ENCODE measurements around the gene NECTIN2.

The NECTIN2 gene

DNA sequence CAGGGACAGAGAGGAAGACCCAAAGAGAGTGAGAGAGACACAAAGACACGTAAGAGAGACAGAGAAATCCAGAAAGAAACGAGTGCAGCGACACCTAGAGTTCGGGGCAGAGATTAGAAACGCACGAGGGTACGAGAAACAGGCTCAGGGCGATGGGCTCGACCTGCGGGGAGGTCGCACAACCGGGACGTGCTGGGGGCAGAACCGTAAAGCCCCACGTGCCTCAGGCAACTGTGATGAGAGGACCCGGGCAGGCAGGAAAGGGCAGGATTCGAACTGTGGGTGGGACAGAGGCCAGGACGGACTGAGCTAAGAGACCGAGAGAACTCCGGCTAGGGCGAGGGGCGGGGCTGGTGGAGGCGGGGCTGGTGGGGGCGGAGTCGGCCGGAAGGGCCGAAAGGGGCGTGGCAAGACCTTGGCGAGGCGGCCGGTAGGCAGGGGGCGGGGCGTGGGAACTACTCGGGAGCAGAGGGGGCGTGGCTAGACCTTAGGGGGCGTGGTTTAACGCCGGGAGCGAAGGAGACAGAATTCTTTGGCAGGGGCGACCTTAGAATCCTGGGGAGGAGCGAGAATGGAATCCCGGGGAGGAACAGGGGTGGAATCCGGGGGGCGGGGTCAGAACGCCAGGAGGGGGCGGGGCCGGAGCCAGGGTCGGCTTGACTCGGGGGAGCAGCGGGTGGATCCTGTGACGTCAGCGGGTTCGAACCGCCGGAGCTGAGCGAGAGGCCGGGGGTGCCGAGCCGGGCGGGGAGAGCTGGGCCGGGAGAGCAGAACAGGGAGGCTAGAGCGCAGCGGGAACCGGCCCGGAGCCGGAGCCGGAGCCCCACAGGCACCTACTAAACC is at the start of gene NECTIN2:
TSS of gene NECTIN2 (plus strand) at position 686 of the 843 bp plus-strand sequence. CDS start 229 bp downstream, outside the sequence.
- peak; percentile 96 for DNase-seq

DNA sequence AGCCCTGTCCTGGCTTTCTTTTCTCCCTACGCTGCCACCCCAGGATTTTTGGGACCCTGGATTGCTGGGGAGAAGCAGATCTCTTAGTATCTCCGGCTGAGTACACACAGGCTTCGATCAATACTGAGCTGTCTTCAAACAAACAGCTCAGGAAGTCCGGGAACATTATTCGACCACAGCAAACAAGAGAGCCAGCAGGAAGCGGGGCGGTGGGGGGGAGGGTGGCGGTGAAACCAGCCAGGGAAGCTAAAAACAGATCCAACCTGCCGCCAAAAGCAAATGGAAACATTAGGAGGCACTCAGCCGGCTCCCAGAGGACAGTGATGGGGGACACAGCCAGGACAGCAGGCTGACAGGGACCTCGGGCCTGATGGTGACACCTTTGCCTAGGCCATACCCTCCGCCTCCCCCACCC is 49.4 kb upstream of the NECTIN2 start:
- peak; percentile 86 for DNase-seq

GRCh38 chr19:44799627-44800346 is 46.3 kb upstream of the NECTIN2 start:
- DNase-seq: no peak

DNA sequence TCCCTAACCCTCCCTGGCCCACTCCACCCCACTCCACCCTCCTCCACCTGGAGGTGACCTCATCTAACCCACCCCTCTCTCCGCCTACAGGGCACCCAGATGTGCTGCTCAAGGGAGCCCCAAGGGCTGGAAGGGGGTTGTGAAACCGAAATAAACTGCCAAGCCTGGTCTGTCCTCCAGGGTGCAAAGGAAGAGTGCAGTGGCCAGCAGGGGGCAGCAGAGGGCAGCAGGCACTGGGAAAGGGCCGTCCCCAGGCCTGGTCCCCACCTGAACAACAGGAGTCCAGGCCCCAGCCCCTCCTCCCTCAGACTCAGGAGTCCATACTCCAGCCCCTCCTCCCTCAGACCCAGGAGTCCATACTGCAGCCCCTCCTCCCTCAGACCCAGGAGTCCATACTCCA is 45.6 kb upstream of the NECTIN2 start:
- peak; percentile 82 for DNase-seq

DNA sequence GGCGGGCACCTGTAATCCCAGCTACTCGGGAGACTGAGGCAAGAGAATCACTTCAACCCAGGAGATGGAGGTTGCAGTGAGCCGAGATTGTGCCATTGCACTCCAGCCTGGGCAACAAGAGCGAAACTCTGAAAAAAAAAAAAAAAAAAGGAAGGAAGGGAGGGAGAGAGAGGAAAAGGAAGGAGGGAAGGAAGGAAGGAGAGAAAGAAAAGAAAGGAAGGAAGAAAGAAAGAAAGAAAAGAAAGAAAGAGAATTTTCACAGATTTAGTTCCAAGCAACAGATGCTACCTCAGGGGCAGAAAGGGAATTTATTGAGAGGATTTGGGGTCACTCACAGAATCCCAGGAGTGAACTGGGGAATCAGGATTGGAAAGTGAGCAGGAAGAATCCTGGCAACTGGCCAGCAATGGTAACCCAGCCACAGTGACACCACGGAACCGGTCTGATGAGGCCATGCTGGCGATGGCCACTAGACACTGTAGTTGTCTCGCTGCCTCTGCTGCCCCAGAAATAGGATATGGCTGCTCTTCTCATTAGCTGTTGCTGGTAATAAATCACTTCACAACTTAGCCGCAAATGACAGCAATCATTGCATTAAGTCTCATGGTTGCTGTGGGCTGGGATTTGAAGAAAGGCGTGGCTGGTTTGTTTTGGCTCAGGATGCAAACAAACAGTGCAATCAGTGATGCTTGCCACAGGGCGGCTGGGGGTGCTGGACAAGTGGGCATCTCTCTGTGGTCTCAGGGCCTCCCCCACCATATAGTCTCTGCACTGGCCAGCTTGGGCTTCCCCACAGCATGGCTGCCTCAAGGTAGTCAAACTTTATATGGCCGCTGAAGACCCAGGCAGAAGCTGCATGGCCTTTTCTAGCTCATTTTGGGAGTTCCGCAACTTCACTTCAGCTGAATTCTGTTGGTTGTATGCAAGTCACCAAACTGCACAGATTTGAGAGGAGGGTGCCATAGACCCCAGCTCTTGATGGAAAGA is 42.4 kb upstream of the NECTIN2 start:
- peak; percentile 43 for DNase-seq

- DNase-seq: no peak
Observed at GRCh38 chr19:44806291-44806690, 39.8 kb upstream of the NECTIN2 start.

- DNase-seq: peak; percentile 82
Observed at GRCh38 chr19:44807162-44807561, 38.9 kb upstream of the NECTIN2 start.

DNA sequence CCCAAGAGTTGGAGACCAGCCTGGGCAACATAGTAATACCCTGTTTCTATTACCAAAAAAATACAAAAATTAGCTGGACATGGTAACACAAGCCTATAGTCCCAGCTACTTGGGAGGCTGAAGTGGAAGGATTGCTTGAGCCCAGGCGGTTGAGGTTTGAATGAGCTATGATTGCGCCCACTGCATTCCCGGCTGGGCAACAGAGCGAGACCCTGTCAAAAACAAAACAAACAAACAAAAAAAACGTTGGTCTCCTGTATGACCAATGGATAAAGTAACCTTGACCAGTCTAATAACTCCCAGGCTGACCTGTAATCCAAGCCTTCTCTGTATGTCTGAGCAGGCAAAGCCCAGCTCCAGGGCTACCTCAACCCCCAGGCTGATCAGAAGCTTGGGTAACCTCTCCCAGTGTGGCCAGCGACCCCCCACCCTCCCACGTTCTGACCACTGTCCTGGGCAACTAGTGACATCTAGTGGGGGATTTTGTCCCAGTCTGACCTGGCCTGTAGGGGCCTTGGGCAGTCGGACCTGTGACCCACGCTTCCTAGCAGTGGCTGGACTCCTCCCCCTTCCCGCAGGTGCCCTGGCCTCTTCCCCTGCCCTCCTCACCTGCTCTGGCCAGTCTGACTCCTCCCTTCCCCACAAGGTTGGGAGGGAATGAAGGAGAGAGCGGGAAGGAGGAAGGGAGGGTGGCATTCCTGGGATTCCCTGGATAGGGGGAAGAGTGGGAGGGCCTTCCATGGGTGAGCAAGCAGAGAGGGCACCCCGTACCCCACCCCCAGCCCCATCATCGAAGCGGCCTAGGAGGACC is 38.2 kb upstream of the NECTIN2 start:
- peak; percentile 35 for DNase-seq

DNA sequence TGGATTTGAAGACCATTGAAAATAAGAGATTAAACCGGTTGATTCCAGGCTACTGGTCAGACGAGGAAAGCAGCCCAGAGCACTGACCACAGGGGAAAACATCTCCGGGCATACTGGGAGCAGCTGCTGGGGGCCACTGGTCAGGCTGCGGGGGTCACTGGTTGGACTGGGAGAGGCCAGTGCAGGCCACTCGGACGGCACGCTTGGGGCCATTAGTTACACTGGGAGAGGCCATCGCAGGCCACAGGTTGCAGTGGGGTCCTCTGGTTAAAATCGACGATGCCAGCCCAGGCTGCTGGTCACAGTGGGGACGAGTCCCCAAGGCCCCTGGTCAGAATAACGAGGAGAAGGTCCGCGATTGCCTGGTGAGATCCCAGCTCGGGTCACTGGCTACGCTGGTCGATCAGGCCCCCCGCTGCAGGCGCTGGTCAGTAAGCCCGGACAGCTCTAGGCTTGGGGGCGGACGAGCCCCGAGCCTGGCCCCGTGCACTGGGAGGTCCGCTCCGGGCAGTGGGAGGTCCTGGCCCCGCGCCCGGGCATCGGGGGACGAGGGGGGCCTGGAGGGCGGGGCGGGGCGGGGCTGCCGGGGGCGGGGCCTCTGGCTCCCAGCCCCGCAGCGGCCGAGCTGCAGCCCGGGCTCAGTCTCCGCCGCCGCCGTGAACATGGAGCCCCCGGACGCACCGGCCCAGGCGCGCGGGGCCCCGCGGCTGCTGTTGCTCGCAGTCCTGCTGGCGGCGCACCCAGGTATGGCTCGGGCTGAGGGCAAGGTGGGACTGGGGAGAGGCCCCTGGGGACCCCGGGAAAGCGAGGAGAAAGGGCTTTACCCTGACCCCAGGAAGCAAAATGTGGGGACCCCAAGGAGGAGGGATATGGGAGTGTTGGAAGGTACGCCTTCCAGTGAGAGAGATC is 37.4 kb upstream of the NECTIN2 start, which contains the start of gene BCAM:
TSS of gene BCAM (plus strand) at position 641 of the 909 bp plus-strand sequence. CDS start at position 663, 22 bp downstream.
- DNase-seq: peak; percentile 74

DNA sequence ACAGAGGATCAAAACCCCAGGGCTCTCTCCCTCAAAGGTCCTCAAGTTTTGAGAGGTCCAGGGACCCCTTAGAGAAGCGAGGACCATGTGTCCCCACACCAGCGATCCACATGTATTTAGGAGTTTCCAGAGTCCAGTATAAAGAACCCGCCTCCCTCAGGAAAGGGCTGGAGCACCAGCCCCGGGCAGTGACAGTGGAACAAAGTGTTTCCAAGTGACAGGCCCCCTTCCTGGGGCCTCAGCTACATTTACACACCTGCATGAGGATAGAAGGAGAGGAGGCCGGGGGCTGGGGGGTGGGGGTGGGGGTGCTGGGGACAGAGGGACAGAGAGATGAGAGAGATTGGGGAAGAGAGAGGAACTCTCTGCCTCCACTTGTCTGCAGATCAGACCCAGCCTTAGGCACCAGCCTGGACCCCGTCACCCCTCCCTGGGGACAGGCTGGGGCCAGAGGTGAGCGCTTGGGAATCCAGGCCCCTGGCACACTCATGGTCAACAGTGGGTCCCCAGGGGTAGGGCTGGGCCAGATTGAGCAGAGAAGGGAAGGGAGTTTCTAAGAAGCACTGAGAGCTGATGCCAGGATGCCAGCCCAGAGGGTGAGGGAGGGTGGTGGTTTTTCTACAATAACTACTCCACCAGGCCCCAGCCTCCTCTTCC is 36.4 kb upstream of the NECTIN2 start:
- no peak for DNase-seq

GRCh38 chr19:44810234-44811121 is 35.6 kb upstream of the NECTIN2 start:
- DNase-seq: no peak

DNA sequence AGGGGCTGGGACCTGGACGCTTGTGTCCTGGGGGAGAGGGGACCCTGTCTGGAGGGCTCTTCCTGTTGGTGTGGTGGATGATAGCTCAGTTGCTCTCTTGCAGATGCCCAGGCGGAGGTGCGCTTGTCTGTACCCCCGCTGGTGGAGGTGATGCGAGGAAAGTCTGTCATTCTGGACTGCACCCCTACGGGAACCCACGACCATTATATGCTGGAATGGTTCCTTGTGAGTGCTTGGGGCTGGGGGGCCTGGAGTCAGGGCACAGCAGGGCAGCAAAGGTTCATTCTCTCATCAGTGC is 35.0 kb upstream of the NECTIN2 start:
- DNase-seq: no peak

- DNase-seq: no peak
Observed at GRCh38 chr19:44812142-44812718, 33.9 kb upstream of the NECTIN2 start.

DNA sequence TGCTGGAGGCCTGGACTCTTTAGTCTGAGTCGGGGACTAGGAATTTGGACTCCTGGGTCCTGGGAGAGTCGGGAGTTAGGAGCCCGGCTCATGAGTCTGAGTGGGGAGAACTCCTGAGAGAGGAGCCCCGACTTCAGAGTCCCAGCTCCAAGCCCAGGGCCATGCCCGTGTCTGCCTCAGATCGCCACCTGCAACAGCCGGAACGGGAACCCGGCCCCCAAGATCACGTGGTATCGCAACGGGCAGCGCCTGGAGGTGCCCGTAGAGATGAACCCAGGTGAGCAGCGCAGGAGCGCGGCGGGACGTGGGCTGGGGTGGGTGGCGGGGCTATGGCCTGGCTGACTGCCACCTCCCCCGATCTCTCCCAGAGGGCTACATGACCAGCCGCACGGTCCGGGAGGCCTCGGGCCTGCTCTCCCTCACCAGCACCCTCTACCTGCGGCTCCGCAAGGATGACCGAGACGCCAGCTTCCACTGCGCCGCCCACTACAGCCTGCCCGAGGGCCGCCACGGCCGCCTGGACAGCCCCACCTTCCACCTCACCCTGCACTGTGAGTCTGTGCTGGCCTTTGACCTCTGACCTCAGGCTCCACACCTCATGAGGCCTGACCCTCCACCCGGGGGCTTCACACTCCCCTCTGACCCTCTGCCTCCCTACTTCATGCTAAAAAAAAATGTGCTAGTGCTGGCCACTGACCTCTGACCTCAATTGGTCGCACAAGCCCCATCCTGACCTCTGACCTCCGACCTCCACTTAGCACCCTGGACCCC is 32.8 kb upstream of the NECTIN2 start:
- DNase-seq: peak; percentile 21

DNA sequence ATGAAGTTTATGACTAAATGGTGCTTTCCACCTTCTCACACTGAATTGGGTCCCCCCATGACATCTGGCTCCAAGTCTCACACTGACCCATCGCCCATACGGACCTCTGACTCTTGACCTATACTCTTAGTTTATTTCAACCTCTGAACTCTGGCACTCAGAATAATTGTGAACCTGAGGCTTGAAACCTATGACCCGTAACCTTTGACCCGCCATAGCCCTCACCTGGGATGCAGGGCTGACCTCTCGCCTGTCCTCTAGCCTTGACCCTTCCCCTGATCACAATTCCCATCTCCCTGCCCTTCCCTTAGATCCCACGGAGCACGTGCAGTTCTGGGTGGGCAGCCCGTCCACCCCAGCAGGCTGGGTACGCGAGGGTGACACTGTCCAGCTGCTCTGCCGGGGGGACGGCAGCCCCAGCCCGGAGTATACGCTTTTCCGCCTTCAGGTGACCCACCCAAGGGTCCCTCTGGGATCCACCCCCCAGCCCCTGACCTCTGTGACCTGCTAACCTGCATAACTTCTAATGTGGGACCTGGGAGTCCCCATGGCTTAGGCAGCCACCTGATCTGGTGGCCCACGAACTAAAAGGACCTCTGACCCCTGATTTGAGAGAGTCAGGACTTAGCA is 32.1 kb upstream of the NECTIN2 start:
- DNase-seq: no peak

DNA sequence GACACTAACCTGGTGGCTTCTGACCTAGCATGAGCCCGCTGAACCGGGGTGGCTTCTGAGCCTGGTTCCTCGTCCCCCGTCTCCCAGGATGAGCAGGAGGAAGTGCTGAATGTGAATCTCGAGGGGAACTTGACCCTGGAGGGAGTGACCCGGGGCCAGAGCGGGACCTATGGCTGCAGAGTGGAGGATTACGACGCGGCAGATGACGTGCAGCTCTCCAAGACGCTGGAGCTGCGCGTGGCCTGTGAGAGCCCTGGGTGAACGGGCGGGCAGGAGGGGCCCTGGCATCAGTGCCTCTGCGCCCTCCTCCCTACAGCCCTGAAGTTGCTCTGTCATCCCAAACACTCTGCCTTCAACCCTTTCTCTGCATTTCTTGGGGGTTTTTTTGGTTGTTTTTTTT is 31.6 kb upstream of the NECTIN2 start:
- DNase-seq: no peak

- DNase-seq: no peak
Observed at GRCh38 chr19:44816301-44816700, 29.8 kb upstream of the NECTIN2 start.
